ENCODE data around the gene DECR2. TPM values are rescaled to one million over a fixed set of nuclear protein-coding genes. Genes with fewer than 3 reads are reported as not detected.

DECR2 gene
- total and polyA plus RNA-seq, 2 of the 13 experiments (the other 11 are each of a cell fraction or from before 2014, with no cell fraction given), result 36.3 to 44.6 TPM

- no peak for TF ChIP-seq ZNF660 (CRISPR knock-in tag; IDR thresholded peaks at IDR 0.05; ENCODE audit: borderline replicate concordance, low read depth)
- no peak for TF ChIP-seq ZNF576 (CRISPR knock-in tag; IDR thresholded peaks at IDR 0.05)
- TF ChIP-seq ZNF598 (CRISPR knock-in tag; IDR thresholded peaks at IDR 0.05; ENCODE audit: borderline replicate concordance), result no peak
- TF ChIP-seq ZNF136 (CRISPR knock-in tag; IDR thresholded peaks at IDR 0.05; ENCODE audit: low read depth), result 0 out of 2 replicates have a peak, but pooled peaks have one; percentile 26
- peak; percentile 10 for TF ChIP-seq YY1 (IDR thresholded peaks at IDR 0.05; ENCODE audit: insufficient read depth, insufficient replicate concordance, low read depth, low read length)
- TF ChIP-seq USF2 (IDR thresholded peaks at IDR 0.05; ENCODE audit: low read depth, low read length), result peak; percentile 31; the same call in 1 of the 2 replicates
- peak; percentile 60; the same call in 1 of the 2 replicates for TF ChIP-seq USF2 (CRISPR knock-in tag; IDR thresholded peaks at IDR 0.05; ENCODE audit: borderline replicate concordance)
- TF ChIP-seq ATF6 (CRISPR knock-in tag; conservative IDR thresholded peaks at IDR 0.05), result no peak
- TF ChIP-seq STAT5B (CRISPR knock-in tag; IDR thresholded peaks at IDR 0.05), result no peak
- peak; percentile 93 for TF ChIP-seq ZNF788 (CRISPR knock-in tag; IDR thresholded peaks at IDR 0.05; ENCODE audit: borderline replicate concordance)
- peak; percentile 82 for TF ChIP-seq ZNF609 (CRISPR knock-in tag; IDR thresholded peaks at IDR 0.05; ENCODE audit: borderline replicate concordance)
- peak; percentile 77 for TF ChIP-seq ZNF772 (CRISPR knock-in tag; IDR thresholded peaks at IDR 0.05)
- no peak for TF ChIP-seq BCLAF1 (IDR thresholded peaks at IDR 0.05)
- TF ChIP-seq ZNF747 (CRISPR knock-in tag; IDR thresholded peaks at IDR 0.05; ENCODE audit: borderline replicate concordance), result no peak; the same call in 1 of the 2 replicates
Observed at GRCh38 chr16:405548-406506, 4.1 kb downstream of the DECR2 start (continued).

Data from HepG2 (cell line).